Breast epithelium (tissue), 4 donors: ENCODE data around the gene RPS14. TPM values are rescaled to one million over a fixed set of nuclear protein-coding genes. Genes with fewer than 3 reads are reported as not detected.

Experiments
- DNase-seq, 2 donors: peaks; one replicate each; pipeline ENCODE4 v3.0.0-alpha.2; 2019; ENCODE audit warnings: low spot score in 2 of 2
- H3K27ac ChIP-seq, 2 donors: fragments of 200-600 bp; sonication (generic) in 1 of 2; one replicate each; pipeline ENCODE4 v1.5.1; 2016 to 2019; ENCODE audit warnings: mild to moderate bottlenecking in 1 of 2
- H3K27me3 ChIP-seq, 2 donors: fragments of 200-600 bp; sonication (generic) in 1 of 2; one replicate each; pipeline versions ENCODE4 v1.5.1 to v1.6.0; 2017 to 2019; ENCODE audit warnings: control low read depth in 1 of 2, mild to moderate bottlenecking in 1 of 2
- H3K36me3 ChIP-seq: fragments of 200-600 bp; one replicate; pipeline ENCODE4 v1.5.1; 2019
- H3K4me1 ChIP-seq, 2 donors: fragments of 200-600 bp; sonication (generic); one replicate each; pipeline ENCODE4 v1.5.1; 2016 to 2019; ENCODE audit warnings: control low read depth in 1 of 2
- H3K4me3 ChIP-seq, 3 donors: fragments of 200-600 bp; sonication (generic); 1 replicate in 2 of 3; 2 replicates in 1 of 3; pipeline ENCODE4 v1.5.1; 2016 to 2019; ENCODE audit warnings: mild to moderate bottlenecking in 3 of 3, moderate library complexity in 2 of 3
- H3K9me3 ChIP-seq, 2 donors: fragments of 200-600 bp; sonication (generic) in 1 of 2; one replicate each; pipeline ENCODE4 v1.5.1; 2016 to 2019; ENCODE audit warnings: control low read depth in 1 of 2
- CTCF ChIP-seq, 3 donors: fragments of 450-650 bp; IDR thresholded peaks; one replicate each; pipeline ENCODE4 v1.5.1; 2016 to 2017; ENCODE audit warnings: antibody characterized with exemption in 3 of 3, mild to moderate bottlenecking in 3 of 3, moderate library complexity in 3 of 3
- POLR2A ChIP-seq: fragments of 450-650 bp; IDR thresholded peaks from one replicate; pipeline ENCODE4 v1.6.1; 2016; ENCODE audit warnings: antibody characterized with exemption, mild to moderate bottlenecking, moderate library complexity
- POLR2AphosphoS5 ChIP-seq, 3 donors: sonication (generic); formaldehyde crosslinking; IDR thresholded peaks; one replicate each; pipeline ENCODE4 v1.6.1; 2017; ENCODE audit warnings: antibody characterized with exemption in 3 of 3
- intact Hi-C: fragments of 100-400 bp; cut with DNase I; formaldehyde crosslinking; loops from one replicate; pipeline ENCODE4 v1.15.1; 2023; ENCODE audit warnings: low total_unique reads
- total RNA-seq, 3 donors: library from RNA; depleted of rRNA; stranded (reverse); fragments of >200 nt; gene quantifications; one replicate each; pipeline ENCODE4 v1.1.0, GENCODE V29; 2016

The RPS14 gene
- total RNA-seq, 3 donors from 2014 or later = 3,271 to 4,472 (median 4,011) TPM

- intact Hi-C loops = no loop called here
- no peaks in the 10 kb centered on the region for H3K27me3 ChIP-seq
- no peaks in the 10 kb centered on the region for H3K9me3 ChIP-seq
- no peak for TF ChIP-seq POLR2AphosphoS5 (IDR thresholded peaks at IDR 0.05)
- H3K4me3 ChIP-seq = no peak overlapping the region
- peaks cover 23 to 45% of the 10 kb centered on the region in 2 donors for H3K4me1 ChIP-seq
- H3K36me3 ChIP-seq = no peaks in the 10 kb centered on the region
- DNase-seq = no peak
- H3K27ac ChIP-seq = peak overlapping the region; percentile 98
Measured at GRCh38 chr5:150490754-150491153, 41.2 kb upstream of the RPS14 start.

GRCh38 chr5:150490296-150490669, 40.7 kb upstream of the RPS14 start:
- intact Hi-C loops = no loop called here
- H3K27me3 ChIP-seq = no peaks in the 10 kb centered on the region
- peak overlapping the region; percentile 98 for H3K27ac ChIP-seq
- no peak overlapping the region for H3K4me3 ChIP-seq
- TF ChIP-seq POLR2AphosphoS5 (IDR thresholded peaks at IDR 0.05) (no peak), POLR2A (no peak), CTCF (IDR thresholded peaks at IDR 0.05) (no peak)
- DNase-seq = no peak
- H3K9me3 ChIP-seq = no peaks in the 10 kb centered on the region
- H3K4me1 ChIP-seq = peaks cover 23 to 45% of the 10 kb centered on the region in 2 donors
- H3K36me3 ChIP-seq = no peaks in the 10 kb centered on the region

- Histone ChIP-seq H3K36me3 (no peaks in the 10 kb centered on the region), H3K27me3 (no peaks in the 10 kb centered on the region), H3K4me3 (peak overlapping the region in 1 of 3 donors; percentile 24), H3K27ac (peak overlapping the region; percentile 98), H3K9me3 (no peaks in the 10 kb centered on the region), H3K4me1 (peaks cover 23 to 45% of the 10 kb centered on the region in 2 donors)
- no peak for DNase-seq
- intact Hi-C loops = no loop called here
- TF ChIP-seq POLR2A = no peak
- TF ChIP-seq CTCF (IDR thresholded peaks at IDR 0.05) = no peak
Measured at GRCh38 chr5:150489360-150490295, 40.1 kb upstream of the RPS14 start.

GRCh38 chr5:150488519-150489359, 39.2 kb upstream of the RPS14 start:
- Histone ChIP-seq H3K4me3 (peak overlapping the region in 2 of 3 donors; percentile 95 to 97), H3K4me1 (peaks cover 23 to 45% of the 10 kb centered on the region in 2 donors)

More at GRCh38 chr5:150488519-150489359, 39.2 kb upstream of the RPS14 start:
- DNase-seq = peak in 1 of 2 donors; percentile 74
- H3K36me3 ChIP-seq = no peaks in the 10 kb centered on the region
- peak overlapping the region; percentile 98 for H3K27ac ChIP-seq
- intact Hi-C loops = no loop called here
- no peak for TF ChIP-seq CTCF (IDR thresholded peaks at IDR 0.05)
- peak in 1 of 3 donors; percentile 24 for TF ChIP-seq POLR2AphosphoS5 (IDR thresholded peaks at IDR 0.05)
- no peak for TF ChIP-seq POLR2A
- H3K9me3 ChIP-seq = no peaks in the 10 kb centered on the region
- no peaks in the 10 kb centered on the region for H3K27me3 ChIP-seq
